ENCODE results near the gene MRPL44.

MRPL44 gene

DNA sequence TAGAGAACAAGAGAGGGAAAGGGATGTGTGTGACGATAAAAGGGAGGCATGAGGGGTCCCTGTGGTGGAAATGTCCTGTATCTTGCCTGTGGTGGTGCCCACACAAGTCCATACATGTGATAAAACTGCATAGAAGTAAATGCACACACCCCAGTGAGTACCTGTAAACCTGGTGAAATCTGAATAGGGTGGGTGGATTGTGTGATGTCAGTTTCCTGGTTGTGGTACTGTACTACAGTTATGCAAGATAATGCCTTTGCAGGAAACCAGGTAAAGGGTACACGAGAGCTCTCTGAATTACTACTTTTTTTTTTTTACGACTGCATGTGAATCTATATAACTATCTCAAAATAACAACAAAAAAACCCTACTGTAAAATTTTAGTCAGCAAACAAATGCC, 59.7 kb downstream of the MRPL44 start:
- no peak for DNase-seq

All from activated effector memory CD4-positive, alpha-beta T cell treated with Interleukin-2 at 50 U/mL for 16 hours (primary cell).